GM18909 (cell line): Measurements from ENCODE around the gene KIF17.
"Not testable (repeated sequence)": the region's sequence is repeated elsewhere in the genome, so short reads cannot be mapped to it uniquely, and the experiment has no call there.

ENCODE experiments used
- ATAC-seq: cut with Tn5 transposase; IDR thresholded peaks from one replicate; pipeline ENCODE4 v1.9.1; 2021; ENCODE audit warnings: mild to moderate bottlenecking; ENCODE audit not compliant: unreplicated experiment, poor library complexity

KIF17 gene

DNA sequence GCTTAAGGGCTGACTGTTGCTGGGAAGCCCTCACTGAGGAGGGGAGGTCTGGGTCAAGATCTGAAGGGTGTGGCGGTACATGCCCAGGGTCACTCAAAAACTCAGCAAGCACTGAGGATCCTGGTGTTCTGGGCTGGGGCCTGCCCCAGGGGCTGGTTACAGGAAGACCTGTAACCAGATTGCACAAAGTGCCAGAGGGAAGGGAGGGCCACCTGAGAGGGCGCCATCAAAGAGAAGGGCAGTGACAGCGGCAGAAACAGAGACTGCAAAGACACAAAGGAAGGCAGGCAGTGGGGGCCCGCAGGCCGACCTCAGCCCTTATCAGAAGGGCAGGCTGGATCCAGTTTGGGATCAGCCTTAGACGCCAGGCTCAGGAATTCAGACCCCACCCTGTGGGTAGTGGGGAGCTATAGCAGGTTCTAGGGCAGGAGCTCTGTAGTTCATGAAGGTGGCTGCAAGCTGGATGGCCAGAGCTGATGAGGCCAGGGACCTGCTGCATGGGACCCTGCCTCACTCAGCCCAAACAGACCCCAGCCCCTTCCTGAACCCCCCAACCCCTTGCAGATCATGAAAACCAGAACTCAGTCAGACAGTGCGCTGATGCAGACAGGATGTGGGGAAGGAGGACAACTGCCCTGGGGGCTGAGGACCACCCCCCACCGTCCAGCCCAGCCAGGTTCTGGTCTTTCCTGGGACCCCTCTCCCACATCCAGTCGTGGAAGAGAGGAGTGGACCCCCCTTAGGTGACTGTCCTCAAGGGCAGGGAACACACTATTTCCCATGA is 10.8 kb upstream of the KIF17 start:
- ATAC-seq = no peak

DNA sequence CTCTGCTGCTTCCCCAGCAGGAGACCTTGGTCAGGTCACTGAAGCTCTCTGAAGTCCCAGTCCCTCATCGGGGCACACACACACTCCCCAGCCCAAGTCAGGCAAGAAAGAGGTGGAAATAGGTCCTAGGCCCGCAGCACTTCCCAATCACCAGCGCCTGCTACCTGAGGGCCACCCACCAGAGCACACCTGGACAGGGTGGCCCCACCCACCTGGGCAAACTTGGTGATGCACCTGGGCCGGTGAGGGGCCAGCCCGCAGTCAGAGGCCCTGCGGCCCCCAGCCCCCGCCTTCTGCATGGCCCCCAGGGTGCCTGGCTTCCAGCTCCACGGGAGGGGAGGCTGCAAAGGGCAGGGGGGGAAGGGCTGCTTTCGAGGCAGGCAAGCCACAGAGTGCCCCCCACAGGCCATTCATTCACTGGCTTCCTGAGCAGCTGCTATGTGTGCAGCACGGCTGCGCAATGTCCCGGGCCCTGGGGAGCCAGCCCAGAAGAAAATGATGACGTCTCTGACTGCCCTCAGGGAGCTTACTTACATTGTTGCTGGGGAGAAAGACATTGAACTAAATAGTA is 10.0 kb upstream of the KIF17 start:
- no peak for ATAC-seq

- ATAC-seq = no peak
Observed at GRCh38 chr1:20726932-20727745, 9.3 kb upstream of the KIF17 start.

DNA sequence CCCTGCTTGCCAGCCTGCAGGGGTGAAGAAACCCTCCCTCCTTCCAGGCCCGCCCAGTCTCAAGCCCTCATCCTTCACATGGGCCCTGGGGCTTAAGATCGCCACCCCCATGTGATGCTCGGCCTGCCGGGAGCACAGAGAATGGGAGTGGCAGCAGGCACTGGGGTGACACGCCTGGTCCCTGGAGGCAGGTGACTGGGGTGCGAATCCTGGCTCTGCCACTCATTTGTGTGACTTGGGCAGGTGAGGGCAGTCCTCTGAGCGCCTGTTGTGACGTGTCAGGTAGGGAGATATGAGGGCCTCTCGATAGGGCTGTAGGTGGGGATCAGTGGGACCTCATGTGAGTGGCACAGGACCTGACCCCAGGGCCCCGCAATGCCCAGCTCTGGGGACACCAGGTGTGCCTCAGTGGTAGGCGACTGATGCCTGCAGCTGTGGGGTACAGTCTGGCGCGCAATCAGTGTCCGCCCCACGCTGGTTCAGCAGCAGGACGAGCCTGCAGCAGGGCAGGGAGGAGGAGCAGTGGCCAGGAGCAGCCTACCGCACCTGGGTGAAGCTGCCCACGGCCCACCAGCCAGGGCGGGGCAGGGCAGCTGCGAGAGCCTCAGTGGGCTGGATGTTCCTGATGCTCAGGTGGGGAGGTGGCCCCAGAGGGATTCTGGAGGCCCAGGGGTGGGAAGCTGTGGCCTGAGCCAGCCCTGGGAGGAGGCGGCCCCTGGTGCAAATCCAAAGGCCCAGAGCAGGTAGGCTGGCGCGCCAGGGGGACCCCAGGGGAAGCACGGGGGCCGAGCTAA is 8.5 kb upstream of the KIF17 start:
- no peak for ATAC-seq

GRCh38 chr1:20725189-20726117 is 7.6 kb upstream of the KIF17 start:
- no peak for ATAC-seq

GRCh38 chr1:20724364-20725188 is 6.8 kb upstream of the KIF17 start:
- no peak for ATAC-seq

- ATAC-seq = no peak
Observed at GRCh38 chr1:20723537-20724363, 5.9 kb upstream of the KIF17 start.

GRCh38 chr1:20723159-20723536 is 5.3 kb upstream of the KIF17 start:
- ATAC-seq = no peak

- ATAC-seq = no peak
Observed at GRCh38 chr1:20721117-20722061, 3.6 kb upstream of the KIF17 start.

- no peak for ATAC-seq
Observed at GRCh38 chr1:20720631-20721091, 2.9 kb upstream of the KIF17 start.

GRCh38 chr1:20719871-20720620 is 2.2 kb upstream of the KIF17 start:
- ATAC-seq = no peak

DNA sequence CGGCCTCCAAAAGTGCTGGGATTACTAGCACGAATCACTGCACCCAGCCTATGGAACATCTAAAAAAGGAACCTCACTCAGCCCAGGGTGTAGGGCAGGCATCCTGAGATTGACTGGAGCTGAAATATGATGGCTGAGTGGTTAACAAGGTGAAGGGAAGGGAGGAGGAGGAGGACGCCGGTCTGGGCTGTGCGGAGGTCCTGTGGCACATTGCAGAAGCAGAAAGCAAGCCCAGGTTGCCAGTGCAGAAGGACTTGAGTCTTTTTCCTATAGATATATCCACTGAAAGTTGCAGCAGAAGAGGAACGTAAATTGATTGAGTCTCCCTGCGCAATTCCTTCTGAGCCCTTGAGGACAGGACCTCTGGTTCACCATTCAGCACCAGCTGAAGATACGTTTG is 1.5 kb upstream of the KIF17 start:
- no peak for ATAC-seq

GRCh38 chr1:20718343-20718882 is 606 bp upstream of the KIF17 start:
- not testable (repeated sequence) for ATAC-seq

- no peak for ATAC-seq
Observed at GRCh38 chr1:20716232-20716631, 1.6 kb downstream of the KIF17 start.

DNA sequence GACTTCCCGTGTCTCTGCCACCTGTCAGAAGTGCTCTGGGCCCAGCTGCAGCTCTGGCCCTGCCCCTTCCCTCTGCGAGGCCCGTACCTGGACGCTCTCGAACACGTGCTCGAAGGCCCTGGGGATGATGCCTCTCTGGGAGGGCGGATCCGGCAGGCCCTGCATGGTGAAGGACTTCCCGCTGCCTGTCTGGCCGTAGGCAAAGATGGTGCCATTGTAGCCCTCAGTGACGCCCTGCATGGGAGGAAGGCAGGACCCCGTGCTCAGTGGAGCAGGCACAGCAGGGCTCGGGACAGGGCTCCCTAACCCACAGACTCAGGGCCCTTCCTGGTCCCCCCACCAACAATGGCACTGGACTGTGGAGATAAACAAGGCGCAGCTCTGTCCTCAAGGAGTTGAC is 2.4 kb downstream of the KIF17 start:
- ATAC-seq = no peak

DNA sequence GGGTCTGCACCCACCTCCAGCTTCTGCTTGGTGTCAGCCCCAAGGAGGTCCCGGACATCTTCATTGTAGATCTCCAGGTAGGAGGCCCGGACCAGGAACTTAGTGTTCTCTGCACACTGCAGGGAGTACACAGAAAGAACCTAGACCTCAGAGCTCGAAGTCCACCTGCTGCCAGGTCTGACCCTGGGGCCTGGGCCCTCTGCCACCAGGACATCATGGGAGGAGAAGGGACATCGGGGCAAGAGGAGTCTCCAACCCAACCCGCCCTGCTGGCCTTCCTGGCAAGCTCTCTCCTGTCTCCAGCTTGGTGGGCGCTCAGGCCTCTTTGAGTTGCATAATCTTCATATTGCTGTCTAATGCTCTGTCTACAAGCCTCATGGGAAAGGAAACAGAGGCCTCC is 4.4 kb downstream of the KIF17 start:
- no peak for ATAC-seq
